Measurements from ENCODE around the gene TMEM121B.
A peak's percentile ranks its signal among the peaks of the same experiment; 100 is the strongest.

Gene TMEM121B

GRCh38 chr22:17137861-17138425 lies 16.8 kb upstream of the TMEM121B start:
- no peak for DNase-seq

GRCh38 chr22:17137170-17137569 lies 16.0 kb upstream of the TMEM121B start:
- DNase-seq = no peak

- no peak for DNase-seq
Observed at GRCh38 chr22:17135153-17135760, 14.1 kb upstream of the TMEM121B start.

- no peak for DNase-seq
Observed at GRCh38 chr22:17133137-17133536, 12.0 kb upstream of the TMEM121B start.

GRCh38 chr22:17132112-17132511 lies 11.0 kb upstream of the TMEM121B start:
- DNase-seq = no peak

GRCh38 chr22:17131686-17132085 lies 10.5 kb upstream of the TMEM121B start:
- DNase-seq = no peak

- DNase-seq = no peak
Observed at GRCh38 chr22:17130199-17130598, 9.0 kb upstream of the TMEM121B start.

- DNase-seq = peak in 1 of 2 experiments; percentile 3
Observed at GRCh38 chr22:17120711-17121232, 388 bp downstream of the TMEM121B start.

- DNase-seq = peak; percentile 11 to 14
Observed at GRCh38 chr22:17120281-17120680, 879 bp downstream of the TMEM121B start.

GRCh38 chr22:17119481-17120202 lies 1.5 kb downstream of the TMEM121B start:
- no peak for DNase-seq

GRCh38 chr22:17118342-17118741 lies 2.8 kb downstream of the TMEM121B start:
- no peak for DNase-seq

GRCh38 chr22:17117890-17118289 lies 3.3 kb downstream of the TMEM121B start:
- peak; percentile 89 to 92 for DNase-seq

GRCh38 chr22:17117400-17117799 lies 3.8 kb downstream of the TMEM121B start:
- DNase-seq = no peak

GRCh38 chr22:17116572-17117330 lies 4.4 kb downstream of the TMEM121B start:
- DNase-seq = no peak

GRCh38 chr22:17115945-17116565 lies 5.1 kb downstream of the TMEM121B start:
- DNase-seq = peak; percentile 34 to 50

GRCh38 chr22:17115236-17115635 lies 5.9 kb downstream of the TMEM121B start:
- no peak for DNase-seq

GRCh38 chr22:17114898-17115235 lies 6.3 kb downstream of the TMEM121B start:
- no peak for DNase-seq

- peak; percentile 42 to 48 for DNase-seq
Observed at GRCh38 chr22:17114173-17114897, 6.8 kb downstream of the TMEM121B start.

GRCh38 chr22:17113600-17113999 lies 7.6 kb downstream of the TMEM121B start:
- DNase-seq = no peak

- DNase-seq = no peak
Observed at GRCh38 chr22:17112491-17113042, 8.6 kb downstream of the TMEM121B start.

GRCh38 chr22:17110791-17111550 lies 10.2 kb downstream of the TMEM121B start:
- DNase-seq = no peak

Measured in Kasumi-1 (cell line).